T-helper 2 cell treated with Interferon-gamma antibody and Interleukin-4, amounts not matched to agents 100 ng/mL and 5 ng/mL, for 36 hours (primary cell): Measurements from ENCODE around the gene CAV1. TPM values are rescaled to one million over a fixed set of nuclear protein-coding genes. Genes with fewer than 3 reads are reported as not detected.
"Not testable (repeated sequence)": the region's sequence is repeated elsewhere in the genome, so short reads cannot be mapped to it uniquely, and the experiment has no call there.

Source experiments
- intact Hi-C: fragments of 100-400 bp; cut with micrococcal nuclease; formaldehyde crosslinking; loops from one replicate; pipeline ENCODE4 v1.15.1; 2023
- total RNA-seq: library from RNA; stranded (reverse); gene quantifications from 2 replicates; pipeline ENCODE4 v1.2.3, GENCODE V29; 2022

The CAV1 gene
- not detected in 2 replicates for total RNA-seq

- intact Hi-C loops = loop anchor here (10.0 kb wide), 1 partner anchor 280 kb away; no protein-coding TSS in a partner anchor
Observed at GRCh38 chr7:116524609-116525297, at the start of gene CAV1. Gene CAV1, plus strand, starts transcription at chr7:116525036. Its CDS starts 27 bp downstream, at chr7:116525063.

DNA sequence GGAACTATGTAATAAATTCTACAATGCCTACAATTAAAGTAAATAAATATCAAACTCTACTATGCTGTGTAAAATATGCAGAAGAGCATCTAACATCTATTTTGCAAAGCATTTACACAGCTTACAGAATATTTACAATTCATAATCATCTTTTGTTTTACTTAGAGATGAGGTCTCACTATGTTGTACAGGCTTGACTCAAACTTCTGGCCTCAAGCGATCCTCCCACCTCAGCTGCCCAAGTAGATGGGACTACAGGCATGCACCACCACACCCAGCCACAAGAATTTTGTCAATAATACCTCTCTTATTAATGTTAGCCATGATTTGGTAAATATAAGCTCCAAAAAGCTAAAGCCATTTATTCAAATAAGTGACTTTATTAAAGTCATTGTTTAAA is 47.2 kb upstream of the CAV1 start:
- intact Hi-C loops = no loop called here

GRCh38 chr7:116478834-116479233 is 46.0 kb upstream of the CAV1 start:
- intact Hi-C loops = no loop called here

- intact Hi-C loops = no loop called here
Observed at GRCh38 chr7:116483271-116483942, 41.4 kb upstream of the CAV1 start.

GRCh38 chr7:116484389-116484788 is 40.4 kb upstream of the CAV1 start:
- intact Hi-C loops = not testable (repeated sequence)

DNA sequence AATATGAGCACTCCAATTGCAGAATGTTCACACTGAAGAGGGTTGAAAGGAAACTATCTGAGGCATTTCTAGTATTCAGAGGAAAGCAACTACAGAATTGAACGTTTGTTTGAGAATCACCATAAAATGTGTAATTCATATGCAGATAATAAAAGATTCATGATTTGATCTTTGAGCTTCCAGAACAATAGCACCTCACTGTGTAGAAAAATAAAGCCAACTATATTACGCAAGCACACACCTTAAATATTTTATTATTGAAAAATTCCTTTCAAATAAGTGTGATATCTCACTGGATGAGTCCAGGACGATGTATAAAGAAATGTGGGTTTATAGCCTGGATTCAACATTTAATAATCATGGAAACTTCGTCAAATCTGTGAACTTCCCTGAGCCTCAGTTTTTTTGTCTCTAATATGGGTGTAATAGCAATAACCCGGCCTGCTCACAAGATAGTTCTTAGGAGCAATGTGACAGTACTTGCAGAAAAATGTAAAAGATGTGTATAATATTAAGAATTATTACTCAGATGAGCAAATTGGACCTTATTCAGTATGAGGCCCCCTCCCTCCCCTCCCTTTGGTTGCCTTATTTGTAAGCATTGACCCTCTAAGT is 36.8 kb upstream of the CAV1 start:
- intact Hi-C loops = no loop called here

- intact Hi-C loops = no loop called here
Observed at GRCh38 chr7:116490351-116490750, 34.5 kb upstream of the CAV1 start.

GRCh38 chr7:116491887-116492653 is 32.8 kb upstream of the CAV1 start:
- intact Hi-C loops = no loop called here

- intact Hi-C loops = no loop called here
Observed at GRCh38 chr7:116492654-116493109, 32.2 kb upstream of the CAV1 start.

DNA sequence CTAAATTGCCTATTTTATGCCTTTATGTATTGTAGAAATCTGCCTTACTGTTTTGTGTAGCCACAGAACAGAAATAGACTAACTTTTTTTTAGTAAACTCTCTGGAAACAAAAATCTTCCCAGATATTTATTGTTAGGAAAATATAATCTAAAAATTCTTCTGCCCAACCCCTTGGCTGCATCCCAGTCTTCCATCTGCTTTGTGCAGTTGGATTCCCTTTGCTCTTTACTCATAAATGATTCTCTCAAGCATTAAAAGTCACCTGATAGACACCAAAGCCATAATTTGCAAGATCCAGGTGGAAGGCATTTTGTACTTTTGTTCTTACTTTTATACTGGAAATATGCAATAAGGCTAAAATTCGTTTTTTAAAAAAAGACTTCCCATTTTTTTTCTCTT is 31.4 kb upstream of the CAV1 start:
- intact Hi-C loops = no loop called here

DNA sequence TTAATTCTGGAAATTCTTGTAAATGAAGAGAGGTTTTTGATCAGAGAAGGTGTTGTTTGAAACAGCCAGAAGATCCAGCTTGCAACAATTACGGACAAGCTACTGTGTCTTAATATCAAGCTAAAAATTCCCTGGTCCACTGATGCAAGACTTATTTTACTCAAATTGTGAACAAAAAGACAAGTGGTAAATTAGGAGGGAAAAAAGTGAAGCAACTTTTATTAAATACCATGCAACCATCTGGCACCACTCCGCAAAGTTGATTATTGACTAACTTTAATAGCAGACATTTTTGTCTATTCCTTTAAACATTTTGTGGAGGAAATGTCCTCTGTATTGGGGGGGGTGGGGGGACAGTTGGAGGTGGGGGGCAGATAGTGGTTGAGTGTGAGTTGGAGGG is 30.4 kb upstream of the CAV1 start:
- intact Hi-C loops = no loop called here

- intact Hi-C loops = no loop called here
Observed at GRCh38 chr7:116495736-116496135, 29.1 kb upstream of the CAV1 start.

- intact Hi-C loops = no loop called here
Observed at GRCh38 chr7:116496653-116497052, 28.2 kb upstream of the CAV1 start.

DNA sequence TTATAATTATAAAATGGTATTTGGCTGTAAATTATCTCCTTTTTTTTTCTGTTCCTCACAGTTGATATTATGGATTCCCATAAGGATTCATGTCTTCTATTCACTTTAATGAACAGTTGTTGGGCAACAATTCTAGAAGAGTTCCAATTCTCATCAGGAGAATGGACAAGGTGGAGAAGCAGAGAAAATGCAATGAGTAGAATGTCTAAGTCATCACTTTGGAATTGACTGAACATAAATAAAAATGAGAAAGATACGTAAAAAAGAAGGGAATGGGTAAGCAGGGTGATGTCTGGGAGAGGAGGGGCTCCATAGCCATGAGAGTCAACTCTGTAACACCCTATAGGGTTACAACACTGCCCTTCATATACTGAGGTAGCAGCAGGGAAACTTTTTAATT is 27.1 kb upstream of the CAV1 start:
- intact Hi-C loops = no loop called here

- intact Hi-C loops = no loop called here
Observed at GRCh38 chr7:116499168-116500077, 25.4 kb upstream of the CAV1 start, which contains the start of gene CAV2. Gene CAV2, plus strand, starts transcription at chr7:116499738. Its CDS starts 44 bp downstream, at chr7:116499782.

DNA sequence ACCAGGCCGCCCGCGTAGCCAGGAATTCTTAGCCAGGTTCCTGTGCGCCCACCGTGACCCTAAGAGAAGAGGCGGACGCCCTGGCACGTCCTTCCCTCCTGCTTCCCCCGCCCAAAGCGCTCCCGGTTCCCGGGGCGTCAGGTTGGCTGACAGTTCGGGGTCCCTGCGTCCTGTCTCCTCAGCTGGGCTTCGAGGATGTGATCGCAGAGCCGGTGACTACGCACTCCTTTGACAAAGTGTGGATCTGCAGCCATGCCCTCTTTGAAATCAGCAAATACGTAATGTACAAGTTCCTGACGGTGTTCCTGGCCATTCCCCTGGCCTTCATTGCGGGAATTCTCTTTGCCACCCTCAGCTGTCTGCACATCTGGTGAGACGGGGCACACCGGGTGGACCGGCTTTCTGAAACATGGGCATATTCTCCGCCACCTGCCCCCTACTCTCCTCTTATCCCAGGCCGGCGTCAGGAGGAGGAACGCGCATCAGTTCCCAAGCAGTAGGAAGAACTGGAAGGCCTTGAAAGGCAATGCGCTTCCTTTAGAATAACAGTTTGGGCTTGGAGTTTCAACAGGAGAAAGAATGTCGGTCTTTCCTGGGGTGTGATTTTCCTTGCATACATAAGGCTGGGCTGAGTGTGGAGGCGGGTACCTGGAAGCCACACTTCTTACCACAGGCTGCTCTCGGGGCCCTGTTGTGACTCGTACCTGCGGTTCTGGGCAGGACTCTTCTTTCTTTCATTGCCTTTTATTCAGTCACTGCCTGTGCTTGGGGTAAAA is 24.6 kb upstream of the CAV1 start:
- intact Hi-C loops = no loop called here

DNA sequence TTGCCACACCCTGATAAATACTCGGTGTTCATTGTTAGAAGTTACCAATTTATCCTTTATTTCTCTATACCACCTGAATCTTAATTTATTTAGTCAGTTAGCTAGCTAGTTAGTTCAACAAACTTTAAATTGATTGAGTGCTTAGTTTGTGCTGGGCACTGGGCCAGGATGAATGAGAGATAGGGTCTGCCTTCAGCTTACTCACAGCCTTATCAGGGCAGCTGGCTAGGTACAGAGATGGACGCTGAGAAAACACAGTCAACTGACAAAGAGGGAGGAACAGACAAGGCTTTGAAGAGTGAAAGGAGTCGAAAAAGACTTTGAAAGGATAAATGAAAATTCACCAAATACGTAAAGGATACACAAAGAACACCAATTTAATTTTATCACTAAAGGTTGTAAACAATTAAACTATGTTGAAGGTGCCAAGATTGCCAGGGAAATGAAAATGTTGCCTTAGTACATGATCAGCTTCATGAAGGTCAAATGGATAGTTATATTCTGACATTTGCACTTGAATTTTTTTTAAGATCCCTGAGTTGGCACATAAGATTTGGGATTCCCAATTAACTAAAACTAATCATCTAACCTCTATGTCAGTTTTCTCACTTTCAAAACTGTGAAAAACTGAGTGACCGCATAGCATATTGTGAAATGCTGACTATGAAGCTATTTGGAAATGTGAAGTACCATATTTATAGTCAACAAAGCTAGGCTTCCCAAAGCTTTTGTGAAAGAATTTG is 23.2 kb upstream of the CAV1 start:
- intact Hi-C loops = no loop called here

DNA sequence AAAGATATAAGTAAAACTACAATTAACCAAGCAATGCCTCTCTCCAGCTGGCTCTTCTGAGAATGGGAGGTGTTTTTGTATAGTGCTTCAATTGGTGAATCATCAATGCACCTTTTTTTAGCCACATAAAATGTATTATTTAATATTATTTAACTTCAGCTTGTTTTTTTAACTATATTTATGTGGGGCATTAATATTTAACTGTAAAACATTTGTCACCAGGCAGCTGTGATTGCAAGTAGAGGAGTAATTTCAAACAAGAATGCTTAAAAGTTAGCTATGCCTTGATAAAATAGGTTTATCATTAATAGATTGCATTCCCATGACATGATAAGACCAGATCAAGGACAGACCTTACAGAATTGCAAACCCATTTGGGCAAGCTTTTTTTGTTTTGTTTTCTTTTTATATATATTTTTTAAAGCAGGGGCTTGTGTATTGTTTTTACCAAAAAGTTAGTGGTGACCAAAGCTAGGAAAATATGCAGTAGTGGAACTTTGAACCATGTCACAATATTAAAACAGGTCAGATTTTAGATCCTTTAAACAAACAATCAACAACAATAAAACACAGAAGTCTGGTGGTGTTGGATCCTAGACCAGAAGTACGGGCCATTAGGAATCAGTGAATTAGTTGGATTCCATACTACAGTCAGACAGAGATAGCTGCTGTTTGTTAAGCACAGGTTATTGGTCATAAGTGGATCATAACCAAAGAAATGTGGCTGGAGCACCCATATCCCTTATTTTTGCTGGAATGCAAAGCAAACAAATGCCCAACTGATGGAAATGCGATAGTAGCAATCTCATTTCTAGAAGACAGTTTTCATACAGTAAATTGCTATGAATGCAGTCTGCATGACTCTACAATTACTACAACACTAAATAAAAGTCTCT is 22.4 kb upstream of the CAV1 start:
- intact Hi-C loops = no loop called here
